Measurements from ENCODE around the gene TUBA1B.

Gene TUBA1B

DNA sequence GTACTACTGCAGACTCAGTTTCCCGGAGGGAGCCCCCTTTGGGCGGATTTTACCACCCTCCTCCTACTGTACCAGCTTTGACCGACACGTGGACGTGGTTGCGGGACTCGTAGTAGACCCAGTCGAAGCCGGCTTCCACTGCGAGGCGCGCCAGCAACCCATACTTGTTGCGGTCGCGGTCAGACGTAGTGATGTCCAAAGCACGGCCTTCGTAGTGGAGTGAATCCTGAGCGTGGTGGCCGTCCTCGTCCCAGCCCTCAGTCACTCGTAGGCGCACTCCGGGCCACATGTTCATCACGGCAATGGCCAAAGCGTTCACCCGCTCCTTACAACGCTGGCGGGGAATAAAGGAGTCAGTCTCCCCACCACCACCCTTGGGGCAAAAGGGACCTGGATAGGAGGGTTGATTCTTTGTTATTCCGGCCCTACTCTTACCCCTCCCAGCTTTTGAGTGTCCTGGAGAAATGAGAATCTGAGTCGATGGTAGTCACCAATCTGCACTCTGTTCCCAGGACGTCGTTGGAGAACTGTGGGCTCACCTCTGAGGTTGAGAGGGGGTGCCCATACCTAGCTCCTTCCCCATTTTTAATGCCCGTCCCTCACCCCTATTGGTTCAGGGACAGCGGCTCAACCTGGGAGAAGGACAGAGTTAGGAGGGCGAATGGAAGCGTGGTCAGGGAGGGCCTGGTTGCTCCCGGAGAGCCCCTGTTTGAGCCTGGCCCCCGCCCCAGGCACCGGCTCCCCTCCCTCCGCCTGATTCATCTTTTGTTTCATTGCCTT lies 39.9 kb downstream of the TUBA1B start:
- H3K4me1 ChIP-seq (ENCODE audit: control insufficient read depth, insufficient read depth, low read length): peaks cover 11% of the 10 kb centered on the region
- no peak overlapping the region for H3K27ac ChIP-seq (ENCODE audit: low read length)
- WGBS (ENCODE audit: insufficient coverage, insufficient read length): no CpG with 5 or more reads among the region's 41 CpGs
- peaks cover 64% of the 10 kb centered on the region for H3K27me3 ChIP-seq (ENCODE audit: control insufficient read depth, insufficient read depth, low read length)
- peak overlapping the region; percentile 14; the same call in 1 of the 2 replicates for H3K4me3 ChIP-seq (ENCODE audit: low read length)
- H3K36me3 ChIP-seq (ENCODE audit: control insufficient read depth, insufficient read depth, low read length): no peaks in the 10 kb centered on the region
- no peaks in the 10 kb centered on the region for H3K9me3 ChIP-seq (ENCODE audit: control insufficient read depth, insufficient read depth, low read length)
- no peak for DNase-seq (ENCODE audit: low read depth, low spot score)

DNA sequence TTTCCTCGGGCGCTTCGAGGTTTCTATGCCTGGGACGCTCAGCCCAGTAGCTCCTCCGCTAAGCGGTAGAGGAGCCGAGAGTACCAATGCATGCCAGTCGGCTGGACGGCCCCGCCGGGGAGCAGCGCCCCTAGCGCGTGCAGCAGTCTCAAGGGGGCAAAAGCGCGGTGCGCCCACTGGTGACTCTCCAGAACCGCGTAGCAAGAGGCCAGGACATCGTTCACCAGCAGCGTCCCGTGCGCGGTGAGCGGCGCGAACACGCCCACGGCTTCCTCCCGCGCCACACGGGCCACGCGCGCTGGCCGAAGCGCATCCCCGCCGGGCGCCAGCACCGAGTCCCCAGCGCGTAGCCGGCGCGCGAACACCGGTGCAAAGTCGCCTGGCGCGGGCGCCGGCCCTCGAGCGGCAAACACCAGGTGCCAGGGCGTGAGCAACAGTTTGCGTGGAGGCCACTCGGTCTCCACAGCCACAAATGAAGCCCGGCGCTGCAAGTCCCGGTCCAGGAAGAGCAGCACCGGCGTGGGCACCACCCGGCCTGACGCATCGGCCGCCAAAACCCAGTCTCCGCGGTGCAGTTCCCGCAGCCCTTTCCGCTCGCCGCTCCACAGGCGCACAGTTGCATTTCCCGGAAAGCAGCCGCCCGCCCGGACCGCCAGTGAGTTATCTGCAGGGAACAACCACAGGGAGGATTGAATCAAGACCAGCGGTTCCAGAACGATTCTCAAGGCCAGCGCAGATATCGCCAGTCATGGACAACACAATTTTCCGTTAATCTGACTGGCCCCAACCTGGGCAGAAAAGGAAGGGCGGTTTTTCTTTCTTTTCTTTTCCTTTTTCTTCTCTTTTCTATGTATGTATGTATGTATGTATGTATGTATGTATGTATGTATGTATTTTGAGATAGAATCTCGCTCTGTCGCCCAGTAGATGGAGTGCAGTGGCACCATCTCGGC lies 41.1 kb downstream of the TUBA1B start:
- peak overlapping the region; percentile 1; the same call in 1 of the 2 replicates for H3K4me3 ChIP-seq (ENCODE audit: low read length)
- peaks cover 11% of the 10 kb centered on the region for H3K4me1 ChIP-seq (ENCODE audit: control insufficient read depth, insufficient read depth, low read length)
- H3K9me3 ChIP-seq (ENCODE audit: control insufficient read depth, insufficient read depth, low read length): no peaks in the 10 kb centered on the region
- H3K27me3 ChIP-seq (ENCODE audit: control insufficient read depth, insufficient read depth, low read length): peaks cover 64% of the 10 kb centered on the region
- no peak overlapping the region for H3K27ac ChIP-seq (ENCODE audit: low read length)
- no peak for DNase-seq (ENCODE audit: low read depth, low spot score)
- WGBS (ENCODE audit: insufficient coverage, insufficient read length): no CpG with 5 or more reads among the region's 88 CpGs
- no peaks in the 10 kb centered on the region for H3K36me3 ChIP-seq (ENCODE audit: control insufficient read depth, insufficient read depth, low read length)

GRCh38 chr12:49088932-49089330 lies 42.3 kb downstream of the TUBA1B start:
- DNase-seq (ENCODE audit: low read depth, low spot score): no peak
- WGBS (ENCODE audit: insufficient coverage, insufficient read length): no CpG with 5 or more reads among the region's 6 CpGs
- H3K27me3 ChIP-seq (ENCODE audit: control insufficient read depth, insufficient read depth, low read length): peaks cover 58% of the 10 kb centered on the region
- no peak overlapping the region for H3K4me3 ChIP-seq (ENCODE audit: low read length)
- peaks cover 11% of the 10 kb centered on the region for H3K4me1 ChIP-seq (ENCODE audit: control insufficient read depth, insufficient read depth, low read length)
- H3K9me3 ChIP-seq (ENCODE audit: control insufficient read depth, insufficient read depth, low read length): no peaks in the 10 kb centered on the region
- no peaks in the 10 kb centered on the region for H3K36me3 ChIP-seq (ENCODE audit: control insufficient read depth, insufficient read depth, low read length)
- no peak overlapping the region for H3K27ac ChIP-seq (ENCODE audit: low read length)

GRCh38 chr12:49088150-49088931 lies 42.9 kb downstream of the TUBA1B start:
- peak; percentile 83 for DNase-seq (ENCODE audit: low read depth, low spot score)
- Histone ChIP-seq H3K27me3 (ENCODE audit: control insufficient read depth, insufficient read depth, low read length) (peaks cover 52% of the 10 kb centered on the region), H3K27ac (ENCODE audit: low read length) (no peak overlapping the region), H3K4me1 (ENCODE audit: control insufficient read depth, insufficient read depth, low read length) (peaks cover 11% of the 10 kb centered on the region; the same call in 1 of the 2 replicates), H3K36me3 (ENCODE audit: control insufficient read depth, insufficient read depth, low read length) (no peaks in the 10 kb centered on the region), H3K9me3 (ENCODE audit: control insufficient read depth, insufficient read depth, low read length) (no peaks in the 10 kb centered on the region), H3K4me3 (ENCODE audit: low read length) (no peak overlapping the region; the same call in 1 of the 2 replicates)
- no CpG with 5 or more reads among the region's 18 CpGs for WGBS (ENCODE audit: insufficient coverage, insufficient read length)

DNA sequence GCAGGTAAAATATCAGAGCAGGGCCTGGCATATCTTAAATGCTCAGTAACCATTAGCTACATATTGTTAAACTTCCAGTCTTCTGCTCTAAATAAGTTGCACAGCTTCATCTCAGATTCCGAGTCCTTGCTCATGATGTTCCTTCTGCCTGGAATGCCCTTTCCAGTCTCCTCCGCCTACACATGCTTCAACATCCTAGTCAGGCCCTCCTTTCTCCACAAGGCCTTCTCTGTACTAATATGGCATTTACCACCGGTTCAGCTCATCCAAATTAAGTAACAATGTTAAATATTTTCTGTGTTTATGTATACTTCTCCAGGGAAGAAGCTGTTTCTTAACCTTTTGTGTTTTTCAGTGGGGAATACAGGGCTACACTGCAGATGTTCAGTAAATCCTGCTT lies 45.1 kb downstream of the TUBA1B start:
- no CpG with 5 or more reads among the region's 3 CpGs for WGBS (ENCODE audit: insufficient coverage, insufficient read length)
- no peak for DNase-seq (ENCODE audit: low read depth, low spot score)

DNA sequence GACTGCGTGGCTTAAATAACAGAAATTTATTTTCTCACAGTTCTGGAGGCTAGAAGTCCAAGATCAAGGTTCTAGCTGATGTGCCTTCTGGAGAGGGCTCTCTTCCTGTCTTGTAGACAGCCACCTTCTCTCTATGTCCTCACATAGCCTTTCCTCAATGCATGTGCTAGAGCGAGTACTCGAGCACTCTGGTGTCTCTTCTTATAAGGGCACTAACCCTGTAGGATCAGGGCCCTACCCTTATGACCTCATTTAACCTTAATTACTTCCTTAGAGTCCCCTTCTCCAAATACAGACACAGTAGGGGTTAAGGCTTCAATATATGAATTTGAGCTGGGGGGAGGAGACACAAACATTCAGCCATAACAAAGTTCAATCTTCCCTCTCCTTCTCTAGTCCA lies 46.8 kb downstream of the TUBA1B start:
- peaks cover 14% of the 10 kb centered on the region for H3K27me3 ChIP-seq (ENCODE audit: control insufficient read depth, insufficient read depth, low read length)
- no CpG with 5 or more reads among the region's 3 CpGs for WGBS (ENCODE audit: insufficient coverage, insufficient read length)
- no peaks in the 10 kb centered on the region for H3K4me1 ChIP-seq (ENCODE audit: control insufficient read depth, insufficient read depth, low read length)
- H3K27ac ChIP-seq (ENCODE audit: low read length): no peak overlapping the region
- H3K4me3 ChIP-seq (ENCODE audit: low read length): no peak overlapping the region
- no peak for DNase-seq (ENCODE audit: low read depth, low spot score)
- no peaks in the 10 kb centered on the region for H3K9me3 ChIP-seq (ENCODE audit: control insufficient read depth, insufficient read depth, low read length)
- no peaks in the 10 kb centered on the region for H3K36me3 ChIP-seq (ENCODE audit: control insufficient read depth, insufficient read depth, low read length)

More for the DNA sequence above, 45.1 kb downstream of the TUBA1B start:
- no peak overlapping the region for H3K4me3 ChIP-seq (ENCODE audit: low read length)
- no peak overlapping the region for H3K27ac ChIP-seq (ENCODE audit: low read length)
- peaks cover 30% of the 10 kb centered on the region for H3K27me3 ChIP-seq (ENCODE audit: control insufficient read depth, insufficient read depth, low read length)
- H3K9me3 ChIP-seq (ENCODE audit: control insufficient read depth, insufficient read depth, low read length): no peaks in the 10 kb centered on the region
- peaks cover 5% of the 10 kb centered on the region; the same call in 1 of the 2 replicates for H3K4me1 ChIP-seq (ENCODE audit: control insufficient read depth, insufficient read depth, low read length)
- H3K36me3 ChIP-seq (ENCODE audit: control insufficient read depth, insufficient read depth, low read length): no peaks in the 10 kb centered on the region

DNA sequence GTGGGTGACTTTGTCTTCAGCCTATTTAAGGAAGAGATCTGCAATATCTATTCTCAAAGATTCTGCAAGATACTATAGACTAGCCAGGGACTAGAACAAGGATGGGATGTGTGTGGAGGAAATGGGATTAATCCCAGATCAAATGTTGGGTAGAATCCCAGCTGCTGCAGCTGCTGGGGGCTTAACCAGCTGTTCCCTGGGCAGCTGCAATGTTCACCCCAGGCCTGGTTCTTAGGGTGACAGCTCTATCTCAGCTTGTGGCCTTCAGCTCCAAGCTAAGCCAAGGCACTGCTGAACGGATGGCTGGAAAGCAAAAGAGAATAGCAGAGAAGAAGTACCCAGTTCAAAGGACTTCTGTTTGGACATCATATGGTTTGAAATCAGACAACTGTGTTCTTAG lies 51.4 kb downstream of the TUBA1B start:
- Histone ChIP-seq H3K27ac (ENCODE audit: low read length) (no peak overlapping the region), H3K9me3 (ENCODE audit: control insufficient read depth, insufficient read depth, low read length) (no peaks in the 10 kb centered on the region), H3K36me3 (ENCODE audit: control insufficient read depth, insufficient read depth, low read length) (no peaks in the 10 kb centered on the region), H3K27me3 (ENCODE audit: control insufficient read depth, insufficient read depth, low read length) (0 out of 2 replicates have a peak, but pooled peaks cover 1% of the 10 kb centered on the region), H3K4me3 (ENCODE audit: low read length) (no peak overlapping the region), H3K4me1 (ENCODE audit: control insufficient read depth, insufficient read depth, low read length) (no peaks in the 10 kb centered on the region)
- no peak for DNase-seq (ENCODE audit: low read depth, low spot score)
- no CpG with 5 or more reads among the region's 1 CpG for WGBS (ENCODE audit: insufficient coverage, insufficient read length)
